ACHN (cell line): Measurements from ENCODE around the gene VAPA.

Experiments
- DNase-seq: peaks from one replicate; pipeline ENCODE4 v3.0.0-alpha.2; 2015
- in situ Hi-C: cut with HindIII; loops from 2 replicates; pipeline ENCODE4 v1.10.0; 2017; ENCODE audit warnings: low sequenced_read_pairs, low pct_ligation_motif_present, low pct_unique_long_range_greater_than_20kb

Gene VAPA

DNA sequence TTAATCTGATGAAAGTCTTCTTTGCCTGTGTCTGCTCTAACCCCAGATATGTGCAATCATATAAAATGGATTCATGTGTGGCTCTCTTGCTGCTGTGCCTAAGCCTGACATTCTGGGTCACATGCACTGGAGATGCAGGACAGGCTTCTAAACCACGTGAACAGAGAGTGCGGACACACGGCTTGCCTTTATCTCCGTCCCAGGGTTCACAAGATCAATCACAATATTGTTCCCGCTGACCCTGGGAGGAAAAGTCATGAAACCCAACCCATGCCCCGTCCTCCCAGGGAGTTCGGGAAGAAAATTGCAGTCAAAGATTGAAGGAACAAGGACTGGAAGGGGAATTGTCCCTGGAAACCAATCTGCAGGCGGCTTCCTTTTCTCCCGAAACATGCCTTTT, 74.8 kb downstream of the VAPA start:
- DNase-seq: no peak
- in situ Hi-C loops: no loop called here

DNA sequence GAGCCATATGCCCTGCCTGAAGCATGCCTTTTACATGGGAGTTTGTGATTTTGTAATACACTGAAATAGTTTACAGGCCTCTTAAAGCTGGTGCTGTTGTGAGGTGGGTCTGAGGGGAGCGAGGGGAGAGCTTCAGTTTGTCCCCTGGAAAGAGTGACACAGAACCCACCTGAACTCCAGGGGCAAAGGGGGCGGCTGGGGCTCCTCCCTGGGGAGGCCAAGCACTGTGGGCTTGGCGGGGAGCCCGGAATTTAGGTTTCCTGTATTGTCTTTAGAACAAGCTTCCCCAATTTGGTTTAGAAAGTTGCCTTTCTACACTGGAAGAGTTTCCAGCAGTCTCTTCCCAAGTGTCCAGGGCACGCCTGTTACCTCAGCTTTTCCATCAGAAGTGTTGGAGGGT, 75.7 kb downstream of the VAPA start:
- in situ Hi-C loops: no loop called here

DNA sequence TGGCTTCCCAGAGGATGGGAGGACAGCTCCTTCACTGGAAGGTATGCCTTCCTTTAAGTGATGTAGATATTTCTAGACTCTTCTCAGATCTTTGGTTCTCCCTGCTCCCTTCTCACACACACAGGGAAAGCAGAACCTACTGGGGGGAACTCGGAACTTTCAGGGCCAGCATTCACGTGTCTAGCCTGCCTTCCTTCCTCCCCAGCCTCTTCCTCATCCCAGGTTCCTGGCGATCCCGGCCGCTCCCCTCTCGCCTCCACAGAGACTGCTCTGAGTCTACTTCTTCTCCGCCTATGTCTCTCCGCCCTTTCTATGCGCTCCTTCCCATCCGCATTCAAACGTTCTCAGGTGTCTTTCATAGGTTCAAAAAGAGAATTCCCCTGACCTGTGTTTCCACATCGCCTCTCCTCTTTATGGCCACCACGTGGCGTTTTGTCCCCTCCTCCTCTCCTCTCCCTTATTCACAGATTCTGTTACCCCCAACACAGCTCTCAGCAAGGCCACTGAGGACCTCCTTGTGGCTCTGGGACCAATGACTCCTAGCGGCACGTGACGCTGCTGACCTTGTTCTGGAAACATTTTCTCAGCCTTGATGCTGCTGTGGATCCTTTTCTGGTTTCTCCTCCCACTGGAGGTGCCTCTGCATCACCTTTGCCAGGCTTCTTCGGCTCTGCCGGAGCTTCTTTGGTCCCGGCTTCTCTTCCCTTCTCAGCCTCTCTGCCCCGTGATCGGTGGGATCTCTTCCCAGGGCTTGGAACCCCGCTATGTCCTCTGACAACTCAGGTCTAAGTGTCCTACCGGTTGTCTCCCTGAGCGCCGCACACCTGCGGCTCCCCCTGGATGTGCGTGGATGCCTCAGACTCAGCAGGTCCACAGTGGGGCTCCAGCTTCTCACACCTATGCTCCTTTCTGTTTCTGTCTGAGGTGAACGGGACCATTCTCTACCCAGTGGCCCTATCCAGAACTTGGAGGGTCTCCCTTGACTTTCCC, 77.5 kb downstream of the VAPA start:
- no peak for DNase-seq
- in situ Hi-C loops: no loop called here

More for the DNA sequence above, 75.7 kb downstream of the VAPA start:
- no peak for DNase-seq

DNA sequence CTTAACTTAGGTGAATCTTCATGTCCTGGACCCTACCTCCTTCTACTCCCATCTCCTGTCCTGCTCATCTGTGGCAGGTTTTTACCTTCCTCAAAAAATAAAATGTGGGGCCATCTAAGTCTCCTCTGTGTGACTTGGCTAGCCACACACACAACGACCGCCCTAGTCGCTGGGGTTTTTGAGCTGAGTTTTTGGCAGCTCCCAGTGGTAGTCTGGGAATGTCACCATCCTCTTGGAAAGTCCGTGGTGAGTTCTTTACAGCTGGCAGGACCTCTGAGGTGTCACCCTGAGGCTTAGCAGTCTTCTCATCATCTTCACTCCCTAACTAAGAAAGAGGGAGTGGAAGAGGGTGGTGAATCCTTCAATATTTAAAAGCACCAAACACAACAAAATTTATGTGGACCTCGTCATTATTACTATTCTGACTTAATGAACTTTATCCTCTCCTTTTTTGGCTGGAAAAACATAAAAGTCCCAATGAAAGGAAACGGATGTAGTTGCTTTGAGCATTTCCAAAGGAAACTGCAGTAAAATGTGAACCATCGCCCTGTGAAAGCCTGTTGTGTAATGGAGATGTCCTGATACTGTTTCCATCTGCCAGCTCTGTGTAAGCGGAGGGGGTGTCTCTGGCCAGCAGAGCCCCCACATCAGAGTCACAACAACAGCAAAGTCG, 78.6 kb downstream of the VAPA start:
- in situ Hi-C loops: no loop called here
- DNase-seq: no peak

DNA sequence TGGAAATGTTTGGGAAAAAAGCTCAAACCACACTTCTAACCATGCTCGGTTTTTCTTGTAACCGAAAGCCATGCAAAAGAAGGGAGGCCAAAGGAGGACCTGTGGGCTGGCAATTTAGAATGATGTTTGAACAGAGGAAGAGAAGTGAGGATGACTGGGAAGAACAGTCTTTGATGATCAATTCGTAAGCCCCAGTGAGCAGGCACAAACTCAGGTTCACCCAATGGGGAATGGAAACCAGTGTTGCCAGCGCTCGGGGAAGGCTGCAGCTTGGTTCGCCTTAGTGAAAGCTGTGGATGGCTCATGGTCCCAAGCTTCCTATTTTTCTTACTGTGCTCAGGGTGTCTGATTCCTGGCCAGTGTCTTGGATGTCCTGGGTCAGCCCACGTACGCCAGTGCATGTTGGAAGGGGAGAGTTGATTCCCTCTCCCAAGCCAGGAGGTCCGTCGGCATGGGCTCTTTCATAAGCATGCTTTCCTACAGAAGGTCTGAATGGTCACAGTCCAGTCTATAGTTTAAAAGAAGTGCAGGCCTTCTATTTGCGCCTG, 79.2 kb downstream of the VAPA start:
- in situ Hi-C loops: no loop called here
- no peak for DNase-seq

DNA sequence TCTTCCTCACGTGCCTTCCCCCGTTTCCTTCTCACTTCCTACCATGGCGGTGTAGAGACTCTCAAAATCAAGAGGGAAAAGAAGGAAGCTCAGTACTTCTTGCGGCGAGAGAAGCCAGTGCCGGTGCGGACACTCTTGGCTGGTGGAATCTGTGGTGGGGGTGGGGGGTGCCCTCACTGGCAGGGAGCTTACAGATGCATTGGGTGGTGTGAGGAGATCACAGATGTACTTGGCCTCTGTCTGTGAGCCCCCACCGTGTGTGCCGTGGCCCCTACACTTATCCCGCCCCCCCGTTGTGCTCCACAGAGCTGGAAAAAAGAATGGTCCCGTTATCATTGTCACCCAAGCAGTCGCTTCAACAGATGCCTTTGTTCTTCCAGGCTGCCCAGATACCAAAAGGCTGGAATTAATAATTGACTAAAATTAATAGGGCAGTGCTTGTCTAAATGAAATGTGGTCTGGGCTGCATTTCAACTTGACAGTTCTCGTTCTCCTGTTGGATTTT, 79.8 kb downstream of the VAPA start:
- in situ Hi-C loops: no loop called here
- peak; percentile 43 for DNase-seq

DNA sequence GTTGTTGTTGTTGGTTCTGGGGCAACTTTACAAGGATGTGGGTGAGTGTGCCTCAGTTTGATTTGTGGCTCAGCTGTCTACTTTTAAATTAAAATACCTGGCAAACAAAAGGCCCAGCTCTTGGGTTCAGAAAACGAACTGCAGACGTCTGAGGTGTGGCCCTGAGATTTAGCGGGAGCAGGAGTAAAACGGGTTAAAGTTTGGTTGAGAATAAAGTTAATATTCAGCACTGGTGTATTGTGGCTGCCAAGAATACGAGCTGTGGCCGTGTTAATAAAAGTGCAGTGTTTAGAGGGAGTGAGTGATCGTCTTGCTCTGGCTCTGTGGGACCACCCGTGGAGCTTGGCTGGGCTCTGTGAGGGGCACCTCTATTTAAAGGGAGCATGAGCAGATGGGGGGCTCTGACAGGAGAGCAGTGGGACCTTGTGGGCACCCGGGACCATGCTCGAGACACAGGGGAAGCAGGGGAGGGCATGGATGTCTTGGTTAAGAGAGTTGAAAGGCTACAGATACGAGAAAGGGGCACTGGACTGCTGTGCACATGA, 80.3 kb downstream of the VAPA start:
- in situ Hi-C loops: no loop called here
- peak; percentile 43 for DNase-seq

DNA sequence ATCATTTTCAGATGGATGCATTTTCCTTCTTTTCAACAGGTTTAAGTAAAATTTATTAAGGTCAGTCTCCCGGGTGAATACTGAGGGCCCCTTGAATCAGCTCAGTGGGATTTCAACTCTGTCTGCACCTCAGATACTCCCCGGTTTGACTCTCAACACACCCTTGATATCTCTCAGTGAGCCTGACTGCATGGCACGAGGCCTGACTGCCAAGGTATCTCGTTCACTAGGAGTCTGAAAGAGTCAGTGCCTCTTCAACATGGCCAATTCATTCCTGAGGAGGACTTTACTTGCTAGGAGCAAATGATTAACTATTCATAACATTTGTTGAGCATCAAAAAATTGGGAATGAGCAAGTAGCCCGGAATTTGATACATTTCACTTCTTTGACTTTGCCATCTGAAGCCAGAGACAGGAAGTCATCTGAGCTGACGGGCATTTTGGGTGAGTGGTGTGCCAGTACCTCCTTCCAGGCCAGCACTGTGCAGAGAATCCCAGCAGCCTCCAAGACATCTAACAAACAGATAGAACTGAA, 81.0 kb downstream of the VAPA start:
- in situ Hi-C loops: no loop called here
- DNase-seq: peak; percentile 37

DNA sequence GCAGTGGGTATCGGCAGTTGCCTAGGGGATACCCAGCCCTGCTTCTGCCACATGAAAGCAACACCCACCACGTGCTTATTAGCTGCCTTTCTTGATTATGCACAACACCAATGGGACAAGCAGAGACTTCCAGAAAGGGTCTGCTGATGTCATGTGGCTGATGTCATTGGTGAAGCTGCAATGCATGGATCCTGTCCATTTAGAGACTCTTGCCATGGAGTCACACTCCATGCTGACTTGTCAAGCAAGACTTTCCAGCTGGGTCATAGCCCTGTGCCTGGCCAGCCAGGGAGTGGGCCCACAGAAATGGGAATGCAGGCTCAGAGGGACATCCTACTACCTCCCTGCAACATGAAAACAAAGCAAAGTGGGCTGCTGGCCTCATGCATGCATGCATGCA, 81.8 kb downstream of the VAPA start:
- no peak for DNase-seq
- in situ Hi-C loops: no loop called here

DNA sequence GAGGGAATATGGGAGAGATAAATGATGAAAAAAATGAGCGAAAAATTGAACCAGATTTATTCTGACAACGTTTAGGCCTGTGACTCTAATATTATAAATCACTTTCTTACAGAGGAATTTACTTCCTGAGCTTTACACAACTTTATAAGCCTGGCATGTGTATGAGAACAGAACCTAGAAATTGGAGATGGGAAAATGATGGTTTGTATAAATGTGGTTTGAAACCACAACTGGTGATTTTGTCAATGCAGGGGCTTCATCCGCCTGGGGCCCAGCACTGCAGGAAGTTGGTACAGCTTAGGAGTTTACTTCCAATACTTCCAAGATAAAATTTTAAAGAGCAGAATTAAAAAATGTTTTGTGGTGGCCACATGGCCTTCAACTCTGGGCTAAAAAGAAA, 82.3 kb downstream of the VAPA start:
- in situ Hi-C loops: no loop called here
- DNase-seq: no peak

DNA sequence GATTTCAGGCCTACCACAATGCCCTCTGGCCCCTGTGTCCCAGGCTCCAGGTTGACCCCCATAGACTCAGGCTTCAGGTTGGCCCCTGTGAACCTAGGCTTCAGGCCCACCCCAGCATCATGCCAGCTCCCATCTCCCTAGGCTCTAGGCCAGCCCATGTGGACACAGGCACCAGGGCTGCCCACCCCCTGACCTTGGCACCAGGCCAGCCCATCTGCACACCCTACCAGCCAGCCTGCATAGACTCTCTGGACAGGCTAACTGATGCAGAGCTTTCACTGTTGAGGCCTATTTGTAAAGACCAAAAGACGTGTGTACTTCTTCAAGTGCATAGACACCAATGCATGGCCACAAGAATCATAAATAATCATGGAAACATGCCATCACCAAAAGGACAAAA, 83.9 kb downstream of the VAPA start:
- in situ Hi-C loops: no loop called here
- no peak for DNase-seq

DNA sequence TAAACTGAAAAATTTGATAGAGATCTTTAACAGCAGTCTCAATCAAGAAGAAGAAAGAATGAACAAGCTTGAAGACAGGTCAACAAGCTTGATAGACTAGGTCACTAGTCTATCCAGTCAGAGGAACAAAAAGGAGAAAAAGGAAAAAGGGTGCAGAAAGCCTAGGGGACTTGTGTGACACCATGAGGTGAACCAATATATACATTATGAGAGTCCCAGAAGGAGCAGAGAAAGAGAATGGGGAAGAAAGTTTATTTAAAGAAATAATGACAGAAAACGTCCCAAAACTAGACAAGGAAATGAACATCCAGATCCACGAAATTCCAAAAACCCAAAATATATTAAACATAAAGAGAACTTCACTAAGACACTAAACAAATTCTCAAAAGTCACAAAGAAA, 84.5 kb downstream of the VAPA start:
- in situ Hi-C loops: no loop called here

DNA sequence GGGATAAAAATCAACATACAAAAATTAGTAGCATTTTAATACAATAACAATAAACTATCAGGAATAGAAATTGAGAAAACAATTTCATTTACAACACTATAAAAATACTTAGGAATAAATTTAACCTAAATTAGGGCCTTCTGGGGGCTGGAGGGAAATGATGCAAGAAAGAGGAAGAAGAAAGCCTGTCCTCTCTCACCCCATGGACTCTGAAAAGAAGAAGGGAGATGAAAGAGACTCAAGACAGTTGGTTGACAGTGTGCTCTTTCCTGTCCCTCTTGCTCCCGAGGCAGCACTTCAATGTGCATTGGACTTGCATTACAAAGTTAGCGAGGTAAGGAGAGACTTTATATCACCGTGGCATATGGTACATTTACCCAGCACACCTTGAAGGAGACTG, 88.5 kb downstream of the VAPA start:
- in situ Hi-C loops: no loop called here
- no peak for DNase-seq

More for the DNA sequence above, 84.5 kb downstream of the VAPA start:
- DNase-seq: no peak

DNA sequence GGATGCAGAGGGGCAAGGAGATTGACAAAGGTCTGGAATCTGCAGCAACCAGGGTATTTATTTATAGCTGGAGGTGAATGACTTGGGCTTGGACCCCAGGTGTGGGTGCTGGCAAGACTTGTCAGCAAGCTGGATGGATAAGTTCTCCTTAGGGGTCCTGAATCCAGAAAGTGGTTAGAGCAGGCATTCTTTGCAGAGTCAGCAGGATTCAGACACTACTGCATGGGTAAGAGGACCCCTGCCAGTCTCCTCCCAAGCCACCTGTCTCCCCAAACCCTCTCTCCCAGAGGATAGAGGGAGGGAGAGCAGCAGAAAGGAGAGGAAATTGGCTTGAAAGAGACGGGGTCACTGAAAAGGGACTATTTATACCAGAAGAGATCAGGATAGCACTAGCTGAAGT, 89.5 kb downstream of the VAPA start:
- in situ Hi-C loops: no loop called here
- no peak for DNase-seq

DNA sequence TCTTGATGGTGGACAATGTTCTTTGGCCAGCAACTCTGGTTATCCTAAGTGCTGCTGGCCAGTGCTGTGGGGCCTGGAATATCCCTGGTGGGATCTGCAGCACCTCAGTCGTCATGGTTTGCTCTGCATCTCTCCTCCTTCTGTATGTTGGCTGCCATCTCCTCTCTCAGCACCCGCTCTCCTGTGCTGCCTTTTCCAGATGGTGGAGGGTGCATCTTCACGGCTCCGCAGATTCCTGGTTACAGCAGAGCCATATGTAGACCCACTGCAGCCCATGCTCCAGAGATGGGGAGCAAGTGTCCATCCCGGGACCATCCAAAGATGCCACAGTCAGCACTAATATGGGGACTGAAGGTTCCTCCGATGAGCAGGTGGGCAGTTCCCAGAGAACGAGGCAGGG, 90.0 kb downstream of the VAPA start:
- no peak for DNase-seq
- in situ Hi-C loops: no loop called here

DNA sequence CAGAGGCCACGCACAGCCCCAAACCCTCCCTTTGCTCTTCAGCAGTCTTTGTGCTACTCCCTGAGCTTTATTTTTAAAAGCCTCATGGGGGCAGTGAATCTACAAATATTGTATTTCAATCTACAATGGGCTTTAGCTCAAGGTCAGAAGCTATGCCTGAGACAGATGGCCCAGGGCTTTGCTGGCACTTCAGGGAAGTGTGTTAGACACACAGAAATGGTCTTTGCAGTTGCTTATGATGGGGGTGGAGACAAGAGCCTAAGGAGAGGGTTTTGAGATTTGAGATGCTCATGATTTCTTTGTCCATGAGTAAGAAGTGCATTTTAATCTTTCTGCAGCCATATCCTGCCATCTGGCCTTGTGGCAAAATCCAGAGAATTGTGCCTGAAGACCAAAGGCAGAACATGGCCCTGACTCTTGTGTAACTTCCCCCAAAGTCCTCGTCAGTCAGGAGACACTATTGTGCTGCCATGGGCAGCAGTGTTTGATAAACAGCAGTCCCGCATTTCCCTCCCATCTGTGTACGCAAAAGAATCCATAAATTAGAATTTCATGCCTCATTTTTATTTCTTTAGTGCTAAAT, 92.6 kb downstream of the VAPA start:
- DNase-seq: peak; percentile 19
- in situ Hi-C loops: no loop called here

DNA sequence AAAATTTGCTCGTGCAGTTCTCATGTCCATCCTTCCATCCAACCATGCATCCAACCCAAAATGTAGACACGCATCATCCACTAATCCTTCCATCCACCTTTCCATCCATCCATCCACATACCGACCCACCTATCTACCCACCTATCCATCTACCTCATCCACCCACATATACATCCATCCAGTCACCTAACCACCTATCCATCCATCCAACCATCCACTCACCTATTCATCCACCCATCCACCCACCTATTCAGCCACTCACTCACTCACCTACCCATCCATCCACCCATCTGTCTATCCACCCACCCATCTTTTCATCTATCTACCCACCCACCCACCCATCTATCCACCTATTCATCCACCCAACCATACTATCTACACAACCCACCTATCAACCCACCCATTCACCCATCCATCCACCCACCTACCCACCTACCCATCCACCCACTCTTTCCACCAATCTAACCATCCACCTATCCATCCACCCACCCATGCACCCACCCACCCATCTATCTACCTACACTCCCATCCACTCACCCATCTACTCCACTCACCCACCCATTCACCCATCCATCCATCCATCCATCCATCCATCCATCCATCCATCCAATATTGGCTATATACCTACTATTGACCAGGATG, 94.3 kb downstream of the VAPA start:
- DNase-seq: no peak
- in situ Hi-C loops: no loop called here
